NCI-H524 treated with DMSO at 0.1 percent for 48 hours (cell line): ENCODE measurements around the gene MKNK2.

Experiments
- DNase-seq: peaks from one replicate; lab custom pipeline; 2025; lab: John Stamatoyannopoulos, UW

Gene MKNK2

GRCh38 chr19:2027361-2027760 lies 23.7 kb downstream of the MKNK2 start:
- no peak for DNase-seq

GRCh38 chr19:2026770-2027169 lies 24.3 kb downstream of the MKNK2 start:
- DNase-seq, result no peak

- DNase-seq, result no peak
Measured at GRCh38 chr19:2022289-2022688, 28.8 kb downstream of the MKNK2 start.

- DNase-seq, result no peak
Measured at GRCh38 chr19:2021453-2022140, 29.4 kb downstream of the MKNK2 start.

- DNase-seq, result no peak
Measured at GRCh38 chr19:2018752-2019151, 32.3 kb downstream of the MKNK2 start.

GRCh38 chr19:2016041-2016807 lies 34.8 kb downstream of the MKNK2 start:
- no peak for DNase-seq

- DNase-seq, result no peak
Measured at GRCh38 chr19:2015608-2015950, 35.5 kb downstream of the MKNK2 start, which contains the start of gene BTBD2. Gene BTBD2 (minus strand): TSS chr19:2015714. CDS start chr19:2015703, 11 bp downstream.

GRCh38 chr19:2014731-2015607 lies 36.1 kb downstream of the MKNK2 start:
- no peak for DNase-seq

GRCh38 chr19:2014131-2014571 lies 36.9 kb downstream of the MKNK2 start:
- no peak for DNase-seq

- no peak for DNase-seq
Measured at GRCh38 chr19:2013683-2013961, 37.4 kb downstream of the MKNK2 start.

- DNase-seq, result no peak
Measured at GRCh38 chr19:2012941-2013682, 37.9 kb downstream of the MKNK2 start.

- no peak for DNase-seq
Measured at GRCh38 chr19:2011169-2011568, 39.9 kb downstream of the MKNK2 start.

GRCh38 chr19:2010135-2010668 lies 40.8 kb downstream of the MKNK2 start:
- DNase-seq, result no peak

- no peak for DNase-seq
Measured at GRCh38 chr19:2003874-2004273, 47.2 kb downstream of the MKNK2 start.

- no peak for DNase-seq
Measured at GRCh38 chr19:1999856-2000515, 51.1 kb downstream of the MKNK2 start.

GRCh38 chr19:1998712-1999708 lies 52.0 kb downstream of the MKNK2 start:
- no peak for DNase-seq

- DNase-seq, result no peak
Measured at GRCh38 chr19:1997353-1998233, 53.5 kb downstream of the MKNK2 start.

- no peak for DNase-seq
Measured at GRCh38 chr19:1992759-1993260, 58.2 kb downstream of the MKNK2 start.
